ENCODE measurements around the gene TP73.
A peak's percentile ranks its signal among the peaks of the same experiment; 100 is the strongest.

The TP73 gene

DNA sequence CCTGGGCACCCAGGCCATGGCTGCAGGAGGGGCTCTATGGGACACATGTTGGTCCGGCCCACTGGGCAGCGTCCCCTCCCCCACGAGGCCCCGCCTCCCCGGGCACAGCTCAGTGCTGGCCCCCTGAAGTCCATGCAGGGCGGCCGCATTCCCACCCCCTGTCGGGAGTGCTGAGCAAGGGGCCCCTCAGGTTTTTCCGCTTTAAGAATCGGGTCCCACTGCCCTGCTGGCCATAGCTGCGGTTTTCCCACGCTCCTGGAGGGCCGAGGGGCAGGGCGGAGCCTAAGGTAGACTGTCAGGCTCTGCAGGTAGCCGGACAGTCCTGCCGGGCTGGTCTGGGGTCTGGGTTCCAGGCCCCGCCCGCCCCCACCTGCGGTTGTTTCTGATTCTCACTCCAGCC lies 56.5 kb downstream of the TP73 start:
- no peak for DNase-seq (ENCODE audit: low spot score)

GRCh38 chr1:3710251-3710650 lies 57.9 kb downstream of the TP73 start:
- no peak for DNase-seq (ENCODE audit: low spot score)

- no peak for DNase-seq (ENCODE audit: low spot score)
Measured at GRCh38 chr1:3711381-3711779, 59.1 kb downstream of the TP73 start.

- no peak for DNase-seq (ENCODE audit: low spot score)
Measured at GRCh38 chr1:3711780-3712451, 59.6 kb downstream of the TP73 start.

DNA sequence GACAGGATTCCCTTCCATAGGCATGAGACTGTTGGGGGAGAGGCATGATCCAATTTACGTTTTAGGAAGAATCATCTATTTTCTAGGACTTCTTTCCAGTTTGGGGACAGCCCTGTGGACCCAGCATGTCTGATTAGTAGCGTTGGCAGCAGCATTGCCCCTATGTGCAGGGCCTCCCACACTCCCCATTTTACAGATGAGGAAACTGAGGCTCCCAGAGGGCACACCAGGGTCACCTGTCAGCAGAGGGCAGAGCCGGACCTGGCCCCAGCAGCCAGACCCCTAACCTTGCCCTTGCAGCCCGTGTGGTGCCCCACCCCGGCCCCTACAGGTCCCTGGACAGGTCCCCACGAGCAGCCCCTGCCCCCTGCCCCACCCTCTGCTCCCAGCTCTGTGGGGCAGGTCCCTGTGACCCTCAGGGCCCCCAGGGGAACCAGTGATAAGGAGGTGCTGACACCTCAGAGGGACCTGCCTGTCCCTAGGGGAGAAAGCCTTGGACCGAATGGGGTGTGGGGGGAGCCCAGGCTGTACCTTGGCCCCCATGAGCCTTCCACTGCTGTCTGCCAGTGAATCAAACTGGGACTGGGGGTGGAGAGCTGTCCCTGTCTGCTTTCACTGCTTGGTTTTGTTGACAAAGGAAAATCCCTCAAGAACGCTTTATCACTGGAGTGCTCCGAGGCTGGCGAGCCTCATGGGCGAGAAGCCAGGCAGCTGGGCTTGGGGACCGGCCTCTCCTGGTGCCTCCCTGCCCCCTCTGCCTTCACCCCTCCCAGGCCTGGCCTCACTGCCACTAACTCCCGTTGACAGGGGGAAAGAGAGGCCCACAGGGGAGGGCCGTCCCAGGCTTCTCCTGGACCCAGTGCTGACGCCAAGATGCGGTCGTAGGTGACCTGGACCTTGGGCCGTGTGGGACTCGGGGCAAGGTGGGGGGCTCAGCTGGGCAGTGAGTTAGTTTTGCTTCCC lies 60.5 kb downstream of the TP73 start:
- no peak for DNase-seq (ENCODE audit: low spot score)

DNA sequence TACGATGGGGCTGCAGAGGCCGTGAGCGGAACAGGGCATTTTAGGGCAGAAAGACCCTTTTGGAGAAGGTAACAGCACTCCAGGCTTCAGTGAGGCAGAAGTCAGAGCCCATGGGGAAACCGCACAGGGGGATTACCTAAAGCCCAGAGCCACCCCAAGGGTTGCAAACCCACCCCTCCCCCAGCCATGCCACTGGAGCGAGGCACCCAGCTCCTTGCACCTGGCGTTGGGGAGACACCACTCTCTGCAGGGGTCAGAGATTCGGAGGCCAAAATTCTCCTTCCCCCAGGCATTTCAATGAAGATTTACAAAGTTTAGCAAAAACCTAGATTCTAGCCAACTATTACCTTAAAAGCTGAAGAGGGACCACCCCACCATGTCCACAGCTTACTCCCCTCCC lies 61.5 kb downstream of the TP73 start:
- DNase-seq (ENCODE audit: low spot score), result no peak

DNA sequence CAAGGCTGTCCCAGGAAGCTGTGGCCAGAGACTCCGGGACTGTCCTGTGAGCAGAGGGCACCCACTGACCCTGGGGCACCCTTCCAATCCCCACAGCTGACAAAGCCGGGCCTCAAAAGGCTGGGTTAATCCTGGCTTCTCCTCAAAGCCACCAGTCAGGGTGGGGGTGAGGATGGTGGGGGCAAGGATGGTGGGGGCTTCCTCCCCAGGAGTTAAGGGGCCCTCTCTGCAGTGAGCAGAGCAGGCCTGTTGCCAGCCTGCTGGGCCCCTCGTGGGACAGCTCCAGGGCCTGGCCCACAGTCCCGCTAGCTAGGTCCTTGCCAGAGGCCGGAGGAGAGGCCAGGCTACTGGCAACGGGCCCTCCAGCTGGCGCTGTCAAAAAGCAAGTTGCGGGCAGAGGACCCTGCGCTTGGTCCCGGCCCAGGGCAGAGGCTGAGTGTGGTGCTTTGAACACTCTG lies 62.0 kb downstream of the TP73 start:
- no peak for DNase-seq (ENCODE audit: low spot score)

DNA sequence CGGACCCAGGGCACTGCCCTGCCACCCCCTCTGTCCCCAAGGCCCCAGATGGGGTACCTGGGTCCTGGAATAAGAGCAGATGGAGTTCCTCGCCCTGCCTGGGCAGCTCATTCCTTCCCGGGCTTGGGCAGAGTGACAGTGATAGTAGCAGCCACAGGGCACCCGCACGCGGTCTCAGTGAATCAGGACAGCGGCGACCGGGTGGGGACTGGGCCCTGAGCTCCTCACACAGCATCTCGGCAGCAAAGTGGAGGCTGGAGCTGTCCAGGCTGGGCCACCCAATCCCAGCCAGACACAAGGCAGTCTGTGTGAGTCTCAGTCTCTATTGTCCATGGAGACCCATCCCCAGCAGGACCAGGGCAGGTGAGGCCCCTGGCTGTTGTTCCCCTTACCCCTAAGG lies 62.5 kb downstream of the TP73 start:
- DNase-seq (ENCODE audit: low spot score), result no peak

DNA sequence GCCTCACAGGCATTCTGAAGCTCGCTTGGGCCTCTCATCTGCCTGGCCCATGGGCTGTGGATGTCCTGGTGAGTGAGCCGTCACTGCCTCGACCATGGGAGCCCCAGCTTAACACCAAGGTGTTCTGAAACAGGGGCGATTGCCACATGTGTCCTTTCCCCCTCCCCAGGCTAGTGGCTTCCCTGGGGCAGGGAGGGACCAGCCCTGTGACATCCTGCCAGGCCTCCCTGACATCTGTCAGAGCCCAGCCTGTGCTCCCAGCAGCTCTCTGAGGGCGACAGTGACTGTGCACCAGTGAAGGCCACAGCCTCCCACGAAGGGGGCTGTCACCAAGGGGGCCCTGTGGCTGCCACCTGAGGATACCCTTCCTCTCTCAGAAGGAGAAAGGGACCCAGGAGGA lies 64.0 kb downstream of the TP73 start:
- no peak for DNase-seq (ENCODE audit: low spot score)

- DNase-seq (ENCODE audit: low spot score), result no peak
Measured at GRCh38 chr1:3717041-3717714, 64.9 kb downstream of the TP73 start.

DNA sequence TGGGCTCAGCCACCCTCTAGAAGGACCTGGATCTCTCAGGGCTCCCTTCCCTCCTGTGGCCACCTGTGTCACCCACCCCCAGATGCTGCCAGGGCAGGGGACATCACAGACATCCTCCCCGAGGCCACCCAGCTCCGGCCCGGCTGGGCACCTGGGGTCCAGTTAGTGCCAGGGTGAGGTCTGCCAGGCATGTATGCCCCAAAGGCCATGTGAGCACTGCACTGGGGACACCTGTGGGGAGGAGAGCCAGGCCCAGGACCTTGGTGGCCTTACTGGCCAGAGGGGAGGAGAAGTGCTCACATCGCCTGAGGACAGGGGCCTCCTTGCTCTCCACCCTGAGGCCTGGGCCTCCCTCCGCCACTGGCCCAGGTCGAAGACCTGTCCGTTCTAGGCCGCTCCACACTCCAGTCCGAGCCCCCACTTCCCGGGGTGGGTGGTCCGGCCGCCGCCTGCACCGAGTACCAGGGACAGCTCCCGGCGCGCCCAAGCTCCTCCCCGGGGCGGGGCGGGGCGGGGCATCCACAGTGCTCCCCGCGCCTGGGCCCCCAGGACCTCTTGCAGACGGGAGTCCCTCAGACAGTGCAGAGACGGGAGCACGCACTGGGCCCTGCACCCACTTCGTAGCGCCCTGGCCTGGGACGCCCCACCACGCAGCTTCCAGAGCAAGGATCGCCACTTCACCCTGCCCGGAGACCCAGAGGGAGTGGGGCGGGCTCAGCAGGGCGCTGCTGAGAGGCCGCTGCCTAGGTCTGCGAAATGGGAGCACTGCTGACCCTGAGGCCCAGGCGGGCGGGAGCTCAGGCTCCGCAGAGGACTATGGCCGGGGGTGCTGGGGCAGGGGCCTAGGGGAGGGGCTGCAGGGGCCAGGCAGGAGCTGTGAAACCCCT lies 65.6 kb downstream of the TP73 start:
- peak; percentile 50 for DNase-seq (ENCODE audit: low spot score)

GRCh38 chr1:3718764-3719163 lies 66.4 kb downstream of the TP73 start:
- DNase-seq (ENCODE audit: low spot score), result no peak

GRCh38 chr1:3721955-3722465 lies 69.7 kb downstream of the TP73 start:
- DNase-seq (ENCODE audit: low spot score), result no peak

- DNase-seq (ENCODE audit: low spot score), result no peak
Measured at GRCh38 chr1:3722846-3723245, 70.5 kb downstream of the TP73 start.

- peak; percentile 80 for DNase-seq (ENCODE audit: low spot score)
Measured at GRCh38 chr1:3724416-3725030, 72.2 kb downstream of the TP73 start.

DNA sequence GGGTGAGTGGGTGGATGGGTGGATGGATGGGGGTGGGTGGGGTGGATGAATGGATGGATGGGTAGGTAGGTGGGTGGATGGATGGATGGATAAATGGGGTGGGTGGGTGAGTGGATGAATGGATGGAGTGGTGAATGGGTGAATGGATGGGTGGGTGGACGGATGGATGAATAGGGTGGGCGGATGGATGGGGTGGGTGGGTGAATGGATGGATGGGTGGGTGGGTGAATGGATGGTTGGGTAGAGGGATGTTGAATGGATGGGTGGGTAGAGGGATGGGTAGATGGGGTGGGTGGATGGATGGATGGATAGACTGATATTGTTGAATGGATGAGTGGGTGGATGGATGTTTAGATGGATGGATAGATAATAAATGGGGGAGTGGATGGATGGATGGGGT lies 73.0 kb downstream of the TP73 start:
- no peak for DNase-seq (ENCODE audit: low spot score)

DNA sequence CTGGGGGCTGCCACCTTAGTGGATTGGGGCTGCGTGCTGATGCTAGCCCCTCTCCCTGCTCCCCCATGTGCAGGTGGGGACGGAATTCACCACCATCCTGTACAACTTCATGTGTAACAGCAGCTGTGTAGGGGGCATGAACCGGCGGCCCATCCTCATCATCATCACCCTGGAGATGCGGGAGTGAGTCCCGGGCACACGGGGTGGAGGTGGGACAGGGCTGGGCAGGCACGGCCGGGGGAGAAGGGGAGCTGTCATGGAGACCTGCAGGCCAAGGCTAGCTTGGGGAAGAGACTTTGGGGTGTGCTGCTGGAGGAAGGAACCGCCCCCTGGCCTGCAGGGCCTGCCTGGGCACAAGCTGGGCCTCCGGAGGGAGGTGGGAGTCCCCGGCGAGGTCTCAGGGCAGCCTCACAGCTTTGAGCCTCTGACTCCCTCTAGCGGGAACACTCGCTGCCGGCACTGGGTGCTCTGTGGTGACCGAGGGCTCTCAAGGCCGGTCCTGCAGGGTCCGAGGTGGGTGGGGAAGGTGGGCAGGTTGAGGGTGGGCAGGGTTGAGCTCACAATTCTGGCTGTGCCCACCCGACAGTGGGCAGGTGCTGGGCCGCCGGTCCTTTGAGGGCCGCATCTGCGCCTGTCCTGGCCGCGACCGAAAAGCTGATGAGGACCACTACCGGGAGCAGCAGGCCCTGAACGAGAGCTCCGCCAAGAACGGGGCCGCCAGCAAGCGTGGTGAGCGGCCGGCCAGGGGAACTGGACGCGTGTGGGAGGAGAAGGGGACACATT lies 74.9 kb downstream of the TP73 start:
- peak; percentile 41 for DNase-seq (ENCODE audit: low spot score)

- no peak for DNase-seq (ENCODE audit: low spot score)
Measured at GRCh38 chr1:3727825-3728776, 75.8 kb downstream of the TP73 start.
